ENCODE measurements around the gene COL21A1.

The COL21A1 gene

GRCh38 chr6:56282391-56282790, 35.0 kb upstream of the COL21A1 start:
- no peak for TF ChIP-seq CTCF (IDR thresholded peaks at IDR 0.05)
- no peak for TF ChIP-seq ZFX (IDR thresholded peaks at IDR 0.05; ENCODE audit: borderline replicate concordance)
- H3K27ac ChIP-seq, result no peak overlapping the region

- TF ChIP-seq ZFX (IDR thresholded peaks at IDR 0.05; ENCODE audit: borderline replicate concordance) (no peak), CTCF (IDR thresholded peaks at IDR 0.05) (no peak)
Measured at GRCh38 chr6:56280126-56280525, 32.7 kb upstream of the COL21A1 start.

GRCh38 chr6:56279331-56280080, 32.1 kb upstream of the COL21A1 start:
- no peak overlapping the region for H3K27ac ChIP-seq
- TF ChIP-seq ZFX (IDR thresholded peaks at IDR 0.05; ENCODE audit: borderline replicate concordance), result no peak
- TF ChIP-seq CTCF (IDR thresholded peaks at IDR 0.05), result no peak

More at GRCh38 chr6:56280126-56280525, 32.7 kb upstream of the COL21A1 start:
- no peak overlapping the region for H3K27ac ChIP-seq

GRCh38 chr6:56278171-56278591, 30.8 kb upstream of the COL21A1 start:
- no peak overlapping the region for H3K27ac ChIP-seq
- TF ChIP-seq ZFX (IDR thresholded peaks at IDR 0.05; ENCODE audit: borderline replicate concordance) (no peak), CTCF (IDR thresholded peaks at IDR 0.05) (no peak)

GRCh38 chr6:56270812-56271441, 23.5 kb upstream of the COL21A1 start:
- TF ChIP-seq CTCF (IDR thresholded peaks at IDR 0.05) (no peak), ZFX (IDR thresholded peaks at IDR 0.05; ENCODE audit: borderline replicate concordance) (no peak)

GRCh38 chr6:56268266-56268665, 20.9 kb upstream of the COL21A1 start:
- H3K27ac ChIP-seq, result no peak overlapping the region

More at GRCh38 chr6:56270812-56271441, 23.5 kb upstream of the COL21A1 start:
- no peak overlapping the region for H3K27ac ChIP-seq

More at GRCh38 chr6:56268266-56268665, 20.9 kb upstream of the COL21A1 start:
- TF ChIP-seq ZFX (IDR thresholded peaks at IDR 0.05; ENCODE audit: borderline replicate concordance) (no peak), CTCF (IDR thresholded peaks at IDR 0.05) (no peak)

Data from 22Rv1 (cell line).